Left renal pelvis (tissue), 4 donors: ENCODE data around the gene ALKAL2. TPM values are rescaled to one million over a fixed set of nuclear protein-coding genes. Genes with fewer than 3 reads are reported as not detected.
"Not testable (repeated sequence)": the region's sequence is repeated elsewhere in the genome, so short reads cannot be mapped to it uniquely, and the experiment has no call there.

Experiments
- DNase-seq, 4 donors: peaks; one replicate each; pipeline ENCODE4 v3.0.0-alpha.2; 2013; ENCODE audit warnings: low read depth in 4 of 4, low spot score in 3 of 4
- polyA plus RNA-seq, 4 donors: library from polyadenylated mRNA; unstranded; fragments of 120-200 nt; gene quantifications; one replicate each; pipeline ENCODE4 v1.2.1, GENCODE V29; 2013; ENCODE audit not compliant: insufficient read length in 4 of 4

ALKAL2 gene, protein sequence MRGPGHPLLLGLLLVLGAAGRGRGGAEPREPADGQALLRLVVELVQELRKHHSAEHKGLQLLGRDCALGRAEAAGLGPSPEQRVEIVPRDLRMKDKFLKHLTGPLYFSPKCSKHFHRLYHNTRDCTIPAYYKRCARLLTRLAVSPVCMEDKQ
- polyA plus RNA-seq = 1 to 10 TPM; 4.6 to 8.1 (median 5.7) TPM

- no peak for DNase-seq
Measured at GRCh38 chr2:287911-288757, at the start of gene ALKAL2. ALKAL2 (minus strand) TSS chr2:288091; CDS start chr2:287835, 256 bp downstream.

GRCh38 chr2:336949-337348 lies 49.1 kb upstream of the ALKAL2 start:
- not testable (repeated sequence) for DNase-seq

DNA sequence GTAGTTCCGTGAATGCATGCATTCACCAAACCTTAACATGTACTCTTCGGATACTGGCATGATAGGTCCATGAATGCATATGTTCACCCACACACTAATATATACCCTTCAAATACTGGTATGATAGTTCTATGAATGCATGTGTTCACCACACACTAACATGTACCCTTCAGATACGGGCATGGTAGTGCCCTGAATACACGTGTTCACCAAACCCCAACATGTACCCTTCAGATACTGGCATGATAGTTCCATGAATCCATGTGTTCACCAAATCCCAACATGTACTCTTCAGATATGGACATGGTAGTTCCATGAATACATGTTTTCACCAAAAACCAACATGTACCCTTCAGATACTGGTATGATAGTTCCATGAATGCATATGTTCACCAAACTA lies 48.5 kb upstream of the ALKAL2 start:
- DNase-seq = no peak

GRCh38 chr2:332592-332991 lies 44.7 kb upstream of the ALKAL2 start:
- no peak for DNase-seq

DNA sequence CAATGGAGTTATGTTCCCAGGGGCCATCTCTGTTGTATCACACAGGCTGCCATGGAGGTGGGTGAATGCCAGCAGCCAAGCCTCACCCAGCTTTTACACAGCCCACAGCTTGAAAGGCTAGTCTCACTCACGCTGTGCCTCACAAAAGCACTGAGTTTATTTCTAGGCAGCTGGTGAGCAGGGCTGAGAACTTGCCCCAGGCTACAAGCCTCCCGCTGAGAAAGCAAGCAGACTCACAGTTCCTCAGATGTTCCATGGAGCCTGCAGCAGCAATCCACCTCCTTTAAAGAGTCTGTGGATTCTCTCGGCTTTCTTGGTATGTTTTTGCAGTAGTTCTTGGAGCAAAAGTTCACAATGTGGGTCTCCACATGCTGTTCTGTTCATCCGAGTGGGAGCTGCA lies 40.9 kb upstream of the ALKAL2 start:
- no peak for DNase-seq

- no peak for DNase-seq
Measured at GRCh38 chr2:323035-323434, 35.1 kb upstream of the ALKAL2 start.

DNA sequence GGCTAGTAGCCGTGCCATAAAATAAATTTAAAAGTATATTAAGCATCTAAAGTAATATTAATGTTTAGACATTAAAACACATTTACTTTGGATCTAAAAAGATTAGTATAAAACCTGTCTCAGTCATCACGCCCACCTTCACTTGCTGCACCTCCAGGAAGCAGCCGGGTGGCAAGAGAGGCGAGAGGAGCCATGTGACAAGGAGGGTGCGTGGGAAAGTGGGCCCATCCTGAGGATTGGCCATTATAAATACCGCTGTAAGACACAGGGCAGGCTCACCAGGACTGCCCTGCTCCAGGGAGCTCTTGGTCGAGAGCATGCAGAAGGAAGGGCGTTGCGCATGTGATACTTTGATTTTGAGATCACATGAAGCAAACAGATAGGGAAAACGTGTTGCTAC lies 34.4 kb upstream of the ALKAL2 start:
- no peak for DNase-seq

- no peak for DNase-seq
Measured at GRCh38 chr2:320561-320960, 32.7 kb upstream of the ALKAL2 start.

GRCh38 chr2:319059-319600 lies 31.2 kb upstream of the ALKAL2 start:
- DNase-seq = no peak

DNA sequence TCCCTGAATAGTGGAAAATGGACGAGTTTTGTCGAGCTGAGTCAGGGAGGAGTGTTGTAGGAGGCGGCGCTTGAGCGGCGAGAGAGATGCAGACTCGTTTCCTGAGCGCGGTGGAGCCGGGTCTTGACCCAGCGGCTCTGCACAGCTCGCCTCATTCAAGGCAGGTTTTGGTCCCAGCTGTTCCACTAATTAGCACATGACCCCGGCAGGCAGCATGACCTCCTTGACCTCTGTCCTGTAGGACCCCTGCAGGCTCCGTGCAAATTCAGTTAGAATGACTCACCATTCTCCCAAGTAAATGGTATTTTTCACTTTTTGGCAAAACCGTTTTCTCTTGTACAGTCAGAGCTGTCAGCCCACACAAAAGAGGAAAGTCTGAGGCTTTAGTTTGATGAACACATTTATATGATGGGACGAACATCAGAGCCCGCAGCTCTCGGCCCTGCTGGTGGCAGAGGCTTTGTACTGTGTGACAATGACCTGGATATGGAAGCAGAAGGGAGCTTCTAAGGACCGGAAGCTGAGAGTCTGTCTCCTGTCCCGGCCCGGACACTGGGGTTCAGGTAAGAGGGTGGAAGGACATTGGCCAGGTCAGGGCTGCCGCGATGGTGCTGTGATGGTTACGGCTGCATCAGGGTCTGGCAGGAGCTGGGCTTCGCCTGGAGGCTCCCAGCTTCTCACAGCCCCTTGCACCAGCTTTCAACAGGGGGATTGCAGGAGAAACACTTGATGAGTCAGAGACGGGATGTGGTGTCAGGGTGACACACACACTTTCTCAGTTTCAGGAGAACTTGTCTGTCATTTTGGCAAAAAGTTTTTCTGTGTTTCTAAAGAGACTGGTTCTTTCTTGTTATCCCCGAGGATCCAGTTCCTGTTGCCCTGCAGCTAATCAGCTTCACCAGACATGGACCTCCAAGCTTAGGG lies 29.9 kb upstream of the ALKAL2 start:
- DNase-seq = no peak

DNA sequence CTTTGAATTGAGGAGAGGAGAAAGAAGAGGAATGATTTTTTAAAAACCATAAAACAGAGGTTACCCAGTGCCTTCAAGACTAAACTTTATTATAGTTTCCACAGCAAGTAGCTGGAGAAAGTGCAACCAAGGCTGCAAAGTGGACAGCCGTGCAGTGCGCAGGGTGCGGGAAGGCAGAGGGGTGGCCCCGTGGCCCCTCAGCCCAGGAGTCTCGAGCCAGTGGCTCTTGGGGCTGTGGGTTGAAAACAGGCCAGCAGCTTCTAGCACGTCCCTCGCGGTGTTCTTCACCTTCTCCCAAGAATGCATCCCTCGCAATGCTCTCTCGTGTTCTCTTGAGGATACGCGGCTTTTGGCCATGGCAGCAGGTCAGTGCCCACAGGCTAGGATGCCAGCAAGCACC lies 28.5 kb upstream of the ALKAL2 start:
- DNase-seq = no peak

- DNase-seq = not testable (repeated sequence)
Measured at GRCh38 chr2:315925-316324, 28.0 kb upstream of the ALKAL2 start.

- no peak for DNase-seq
Measured at GRCh38 chr2:314561-315336, 26.9 kb upstream of the ALKAL2 start.

DNA sequence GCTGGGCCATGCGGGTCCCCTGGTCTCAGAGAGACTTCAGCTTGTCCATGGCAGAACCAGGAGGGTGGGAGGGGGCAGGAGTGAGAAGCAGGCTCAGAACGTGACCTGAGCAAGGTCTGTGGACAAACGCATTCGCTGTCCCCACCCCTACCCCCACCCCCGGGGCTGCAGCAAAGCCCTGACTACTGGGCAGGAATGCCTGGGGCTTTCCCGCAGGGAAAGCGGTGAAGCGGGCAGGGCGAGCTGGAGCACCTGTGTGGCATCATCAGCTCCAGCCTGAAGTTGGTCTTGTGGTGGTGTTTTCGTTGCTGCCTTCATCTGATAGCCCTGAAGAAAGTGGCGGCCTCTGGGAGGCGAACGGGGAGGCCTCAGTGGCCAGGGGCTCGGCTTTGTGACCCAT lies 26.1 kb upstream of the ALKAL2 start:
- no peak for DNase-seq

- DNase-seq = no peak
Measured at GRCh38 chr2:310994-311393, 23.1 kb upstream of the ALKAL2 start.

DNA sequence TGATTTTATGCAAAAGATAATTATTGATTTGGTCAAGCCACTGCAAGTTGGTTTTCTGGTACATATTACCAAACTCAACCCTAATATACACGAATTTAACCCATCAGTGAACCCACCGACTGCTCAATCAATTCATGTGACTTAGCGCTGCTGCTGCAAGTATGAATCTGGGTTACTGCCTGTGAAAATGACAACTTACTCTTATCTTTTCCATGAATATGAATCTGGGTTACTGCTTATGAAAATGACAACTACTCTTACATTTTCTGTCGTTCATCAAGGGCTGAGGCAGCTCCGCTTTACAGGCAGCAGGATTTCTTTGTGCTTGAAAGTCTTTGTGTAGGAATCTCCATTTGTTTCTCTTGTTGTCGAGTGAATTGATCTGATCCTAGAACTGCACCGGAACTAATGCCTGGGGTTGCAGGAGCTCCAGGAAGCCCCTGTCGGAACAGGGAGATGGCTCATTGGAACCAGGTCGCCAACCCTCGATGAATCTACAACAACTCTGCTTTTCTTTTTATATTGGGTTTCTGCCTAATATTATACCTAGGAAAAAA lies 22.1 kb upstream of the ALKAL2 start:
- DNase-seq = no peak

DNA sequence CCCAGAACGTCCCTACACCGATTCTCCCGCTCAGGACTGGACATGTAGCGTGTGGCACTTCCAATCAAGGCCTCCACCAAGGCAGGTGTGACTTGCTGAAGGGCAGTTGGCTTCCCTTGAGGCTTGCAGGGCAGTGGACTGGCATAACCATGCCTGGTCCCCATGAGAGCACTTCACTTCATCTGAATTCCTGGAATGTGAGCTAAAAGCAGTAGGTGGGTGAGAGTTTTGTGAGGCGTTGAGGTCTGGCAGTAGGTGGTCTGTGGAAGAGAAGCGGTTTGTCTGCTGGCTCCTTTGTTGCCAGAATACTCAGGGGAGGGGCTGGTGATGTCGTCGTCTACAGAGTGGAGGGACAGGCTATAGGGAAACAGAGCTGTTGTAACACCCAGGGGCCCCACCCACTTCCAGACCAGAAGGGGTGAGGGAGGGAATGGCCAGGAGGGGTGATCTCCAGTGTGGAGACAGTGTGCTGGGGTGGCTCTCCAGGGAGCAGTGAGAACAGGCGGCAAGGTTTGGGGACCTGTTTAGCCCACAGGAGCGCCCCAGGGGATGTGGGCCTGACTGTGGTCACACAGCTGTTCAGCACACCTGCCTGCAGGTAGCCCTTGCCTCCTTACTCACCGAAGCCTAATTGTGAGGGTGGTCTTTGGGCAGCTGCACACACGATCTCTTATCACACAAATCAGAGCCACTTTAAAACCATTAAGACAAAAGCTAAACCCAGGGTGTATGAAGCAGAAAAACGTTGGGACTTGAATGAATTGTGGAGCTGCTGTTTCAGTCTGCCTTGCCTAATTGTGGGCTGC lies 21.5 kb upstream of the ALKAL2 start:
- no peak for DNase-seq

GRCh38 chr2:305366-305765 lies 17.5 kb upstream of the ALKAL2 start:
- DNase-seq = no peak

- no peak for DNase-seq
Measured at GRCh38 chr2:296354-296753, 8.5 kb upstream of the ALKAL2 start.
